Keratinocyte (primary cell): ENCODE measurements around the gene SLC15A5. TPM values are rescaled to one million over a fixed set of nuclear protein-coding genes. Genes with fewer than 3 reads are reported as not detected.

Experiments used
- DNase-seq: peaks from one replicate; pipeline ENCODE4 v3.0.0-alpha.2; 2011; ENCODE audit warnings: low read depth, missing footprints, low spot score
- FAIRE-seq: peaks from 2 replicates; lab custom pipeline; 2011; peaks lifted over from hg19 to GRCh38; lab: Jason Lieb, UNC
- H2AFZ ChIP-seq: 2 replicates; pipeline ENCODE4 v1.6.0; 2012; ENCODE audit warnings: low read length, control low read depth, inconsistent platforms; ENCODE audit not compliant: control insufficient read depth
- H3K27ac ChIP-seq: 2 replicates; pipeline ENCODE4 v1.5.1; 2011; ENCODE audit warnings: low read length; ENCODE audit not compliant: control insufficient read depth, insufficient read depth
- H3K27me3 ChIP-seq: 3 replicates; pipeline ENCODE4 v1.6.0; 2011; ENCODE audit warnings: low read length; ENCODE audit not compliant: control insufficient read depth, insufficient read depth; ENCODE audit errors: extremely low read depth
- H3K36me3 ChIP-seq, 2 experiments: 2 replicates in 1 of 2; 3 replicates in 1 of 2; pipeline ENCODE4 v1.5.1; 2011; ENCODE audit warnings: low read length in 2 of 2, mild to moderate bottlenecking in 1 of 2; ENCODE audit not compliant: control insufficient read depth in 2 of 2, insufficient read depth in 2 of 2; ENCODE audit errors: extremely low read depth in 1 of 2
- H3K4me1 ChIP-seq: 3 replicates; pipeline ENCODE4 v1.5.1; 2011; ENCODE audit warnings: low read length; ENCODE audit not compliant: control insufficient read depth, insufficient read depth; ENCODE audit errors: extremely low read depth
- H3K4me2 ChIP-seq: 3 replicates; pipeline ENCODE4 v1.6.0; 2011; ENCODE audit warnings: low read depth, low read length; ENCODE audit not compliant: control insufficient read depth, insufficient read depth; ENCODE audit errors: extremely low read depth
- H3K4me3 ChIP-seq, 3 experiments: fragments of 200-600 bp in 1 of 3; sonication (generic) in 1 of 3; 2 replicates in 2 of 3; 3 replicates in 1 of 3; pipeline ENCODE4 v1.5.1; 2011 to 2016; ENCODE audit warnings: low read length in 3 of 3, mild to moderate bottlenecking in 3 of 3, control low read depth in 2 of 3, inconsistent platforms in 1 of 3, low read depth in 1 of 3, mixed read lengths in 1 of 3, mixed run types in 1 of 3, moderate library complexity in 1 of 3; ENCODE audit not compliant: control insufficient read depth in 2 of 3, insufficient read depth in 2 of 3; ENCODE audit errors: extremely low read depth in 1 of 3
- H3K79me2 ChIP-seq: 2 replicates; pipeline ENCODE4 v1.6.0; 2012; ENCODE audit warnings: low read length; ENCODE audit not compliant: control insufficient read depth, insufficient read depth
- H3K9ac ChIP-seq: 3 replicates; pipeline ENCODE4 v1.6.0; 2011; ENCODE audit warnings: low read length; ENCODE audit not compliant: control insufficient read depth, insufficient read depth; ENCODE audit errors: extremely low read depth
- H3K9me1 ChIP-seq: 3 replicates; pipeline ENCODE4 v1.6.0; 2011; ENCODE audit warnings: low read length; ENCODE audit not compliant: control insufficient read depth, insufficient read depth; ENCODE audit errors: extremely low read depth
- H3K9me3 ChIP-seq: 2 replicates; pipeline ENCODE4 v1.5.1; 2012; ENCODE audit warnings: low read depth, low read length; ENCODE audit not compliant: control insufficient read depth
- H4K20me1 ChIP-seq: 3 replicates; pipeline ENCODE4 v1.6.0; 2011; ENCODE audit warnings: low read length; ENCODE audit not compliant: control insufficient read depth, insufficient read depth; ENCODE audit errors: extremely low read depth
- CTCF ChIP-seq, 3 experiments: IDR thresholded peaks in 1 of 3; conservative IDR thresholded peaks in 1 of 3; optimal IDR thresholded peaks in 1 of 3; 2 replicates in 2 of 3; 3 replicates in 1 of 3; pipeline versions ENCODE3 to v1.5.1; 2011; ENCODE audit warnings: low read length in 3 of 3, mild to moderate bottlenecking in 3 of 3, moderate library complexity in 2 of 3, control low read depth in 1 of 3, inconsistent platforms in 1 of 3; ENCODE audit not compliant: insufficient read depth in 2 of 3; ENCODE audit errors: extremely low read depth in 1 of 3
- EZH2 ChIP-seq: IDR thresholded peaks from one replicate; pipeline ENCODE4 v1.6.1; 2012; ENCODE audit warnings: inconsistent platforms, mild to moderate bottlenecking, low read length, moderate library complexity
- dilution Hi-C: fragments of 300-500 bp; cut with MboI; formaldehyde crosslinking; loops from one replicate; pipeline ENCODE4 v1.7.0; 2020; ENCODE audit warnings: low sequenced_read_pairs; ENCODE audit not compliant: extremely low pct_ligation_motif_present
- polyA plus RNA-seq, 5 experiments: library from polyadenylated mRNA; depleted of rRNA in 3 of 5; stranded (reverse) in 3 of 5; stranded (forward) in 1 of 5; unstranded in 1 of 5; fragments of >200 nt; gene quantifications; 1 replicate in 1 of 5; 2 replicates in 3 of 5; 3 replicates in 1 of 5; pipeline versions ENCODE4 v1.2.1 to v1.2.3, GENCODE V29; 2011 to 2012; ENCODE audit warnings: missing spikeins in 2 of 5, low read depth in 1 of 5, low replicate concordance in 1 of 5

Gene SLC15A5
- polyA plus RNA-seq, 1 donor (not counting 4 experiments of a cell fraction or from before 2014, with no cell fraction given) = not detected

GRCh38 chr12:16272222-16272621 is 5.3 kb downstream of the SLC15A5 start:
- Histone ChIP-seq H3K4me1 (no peaks in the 10 kb centered on the region), H3K9ac (no peak overlapping the region), H3K4me2 (no peak overlapping the region), H4K20me1 (no peaks in the 10 kb centered on the region), H3K27ac (no peak overlapping the region), H3K27me3 (no peaks in the 10 kb centered on the region), H2AFZ (no peak overlapping the region), H3K9me1 (no peaks in the 10 kb centered on the region), H3K4me3 (no peak overlapping the region), H3K36me3 (no peaks in the 10 kb centered on the region), H3K79me2 (no peaks in the 10 kb centered on the region), H3K9me3 (no peaks in the 10 kb centered on the region)
- no peak for TF ChIP-seq EZH2
- no peak for TF ChIP-seq CTCF (optimal IDR thresholded peaks at IDR 0.05 in 1 of 3, IDR thresholded peaks at IDR 0.05 in 1 of 3, conservative IDR thresholded peaks at IDR 0.05 in 1 of 3; ENCODE audit: extremely low read depth in 1 of 3, insufficient read depth in 2 of 3, low read length in 3 of 3)
- no peak for DNase-seq
- dilution Hi-C loops = no loop called here
- no peak for FAIRE-seq

- H3K4me1 ChIP-seq = no peaks in the 10 kb centered on the region
- dilution Hi-C loops = no loop called here
Observed at GRCh38 chr12:16271062-16271461, 6.4 kb downstream of the SLC15A5 start.

More at GRCh38 chr12:16271062-16271461, 6.4 kb downstream of the SLC15A5 start:
- Histone ChIP-seq H3K27me3 (no peaks in the 10 kb centered on the region), H3K4me2 (no peak overlapping the region), H3K27ac (no peak overlapping the region), H3K9ac (no peak overlapping the region), H3K79me2 (no peaks in the 10 kb centered on the region), H3K4me3 (no peak overlapping the region), H3K36me3 (no peaks in the 10 kb centered on the region), H4K20me1 (no peaks in the 10 kb centered on the region), H3K9me3 (no peaks in the 10 kb centered on the region), H3K9me1 (no peaks in the 10 kb centered on the region), H2AFZ (no peak overlapping the region)
- TF ChIP-seq EZH2 (no peak), CTCF (optimal IDR thresholded peaks at IDR 0.05 in 1 of 3, IDR thresholded peaks at IDR 0.05 in 1 of 3, conservative IDR thresholded peaks at IDR 0.05 in 1 of 3; ENCODE audit: extremely low read depth in 1 of 3, insufficient read depth in 2 of 3, low read length in 3 of 3) (no peak)
- FAIRE-seq (no peak), DNase-seq (no peak)
